PC-3 (cell line): ENCODE data around the gene ARNT2. TPM values are rescaled to one million over a fixed set of nuclear protein-coding genes. Genes with fewer than 3 reads are reported as not detected.
"Not testable (repeated sequence)": the region's sequence is repeated elsewhere in the genome, so short reads cannot be mapped to it uniquely, and the experiment has no call there.

Experiments
- ATAC-seq: fragments of 200-7000 bp; cut with Tn5 transposase; 2 replicates; pipeline ENCODE4 v1.9.1; 2020; ENCODE audit warnings: mild to moderate bottlenecking, moderate library complexity
- BruUV-seq: library from RNA; stranded (reverse); fragments of 400-500 nt; replicated peaks from 2 replicates; lab custom pipeline; 2021; lab: Mats Ljungman, UMichigan
- CTCF ChIA-PET: fragments of 300-600 bp; sonication (Branson Sonifier 250); formaldehyde crosslinking; loops from one replicate; lab custom pipeline; 2022; ENCODE audit warnings: antibody characterized with exemption; lab: Charles Lee
- POLR2A ChIA-PET: fragments of 300-600 bp; sonication (Branson Sonifier 250); formaldehyde crosslinking; loops from one replicate; lab custom pipeline; 2022; ENCODE audit warnings: antibody characterized with exemption; ENCODE audit not compliant: unreplicated experiment; lab: Charles Lee
- DNase-seq: peaks from one replicate; pipeline ENCODE4 v3.0.0-alpha.2; 2015
- H2AFZ ChIP-seq: fragments of 300-600 bp; sonication (generic); 2 replicates; pipeline ENCODE4 v1.6.0; 2016; ENCODE audit warnings: antibody characterized with exemption, low read length
- H3F3A ChIP-seq: fragments of 300-600 bp; sonication (generic); one replicate; pipeline ENCODE4 v1.6.0; 2017; ENCODE audit warnings: antibody characterized with exemption, low read length, control low read depth, mild to moderate bottlenecking; ENCODE audit not compliant: unreplicated experiment
- H3K27ac ChIP-seq: fragments of 300-600 bp; sonication (generic); 2 replicates; pipeline ENCODE4 v1.5.1; 2016; ENCODE audit warnings: mild to moderate bottlenecking, low read length
- H3K27me3 ChIP-seq: fragments of 300-600 bp; sonication (generic); 2 replicates; pipeline ENCODE4 v1.6.1; 2016; ENCODE audit warnings: low read length, mixed read lengths
- H3K36me3 ChIP-seq: fragments of 300-600 bp; sonication (generic); 2 replicates; pipeline ENCODE4 v1.6.1; 2016; ENCODE audit warnings: low read depth, mixed run types, low read length, mixed read lengths
- H3K4me1 ChIP-seq: fragments of 300-600 bp; sonication (generic); 2 replicates; pipeline ENCODE4 v1.5.1; 2016; ENCODE audit warnings: low read length; ENCODE audit not compliant: insufficient read depth
- H3K4me2 ChIP-seq: fragments of 300-600 bp; sonication (generic); 2 replicates; pipeline ENCODE4 v1.6.0; 2016; ENCODE audit warnings: low read length
- H3K4me3 ChIP-seq: fragments of 300-600 bp; sonication (generic); 2 replicates; pipeline ENCODE4 v1.5.1; 2016; ENCODE audit warnings: mild to moderate bottlenecking, low read length, mixed read lengths
- H3K79me2 ChIP-seq: fragments of 300-600 bp; sonication (generic); 2 replicates; pipeline ENCODE4 v1.6.1; 2017; ENCODE audit warnings: low read length, mixed read lengths
- H3K9ac ChIP-seq: fragments of 300-600 bp; sonication (generic); 2 replicates; pipeline ENCODE4 v1.6.0; 2016; ENCODE audit warnings: mild to moderate bottlenecking, low read length
- H3K9me2 ChIP-seq: fragments of 300-600 bp; sonication (generic); replicated peaks from 2 replicates; pipeline ENCODE4 v1.6.1; 2016; ENCODE audit warnings: mixed run types, low read length, mixed read lengths
- H3K9me3 ChIP-seq: fragments of 300-600 bp; sonication (generic); 2 replicates; pipeline ENCODE4 v1.6.1; 2016; ENCODE audit warnings: low read length, mixed read lengths
- H4K20me1 ChIP-seq: fragments of 300-600 bp; sonication (generic); 2 replicates; pipeline ENCODE4 v1.6.1; 2016; ENCODE audit warnings: low read length, mixed read lengths
- EZH2 ChIP-seq: fragments of 300-600 bp; sonication (generic); IDR thresholded peaks from one replicate; pipeline ENCODE4 v1.6.1; 2017; ENCODE audit warnings: antibody characterized with exemption, mild to moderate bottlenecking, low read length; ENCODE audit not compliant: unreplicated experiment
- EZH2phosphoT487 ChIP-seq: fragments of 300-600 bp; sonication (generic); IDR thresholded peaks from 2 replicates; pipeline ENCODE4 v1.6.1; 2018; ENCODE audit warnings: mild to moderate bottlenecking, antibody characterized with exemption, low read length, borderline replicate concordance
- intact Hi-C: fragments of 100-400 bp; cut with micrococcal nuclease; formaldehyde crosslinking; loops from 2 replicates; pipeline ENCODE4 v1.9.0; 2023
- total RNA-seq: library from RNA; depleted of rRNA; stranded (reverse); fragments of >200 nt; gene quantifications from 2 replicates; pipeline ENCODE4 v1.2.3, GENCODE V29; 2014
- TF ChIP-seq, protein P1 (sequence below): fragments of 300-600 bp; sonication (generic); conservative IDR thresholded peaks from 2 replicates; pipeline ENCODE4 v1.5.1; 2017; ENCODE audit warnings: antibody characterized with exemption, low read depth, mild to moderate bottlenecking, low read length

Gene ARNT2
- total RNA-seq, 1 experiment from 2014 or later = 0.11 TPM

- no peaks in the 10 kb centered on the region for H3K4me1 ChIP-seq
- ChIA-PET POLR2A (no interaction called here), CTCF (no interaction called here)
- no peaks in the 10 kb centered on the region for H3K36me3 ChIP-seq
- intact Hi-C loops = no loop called here
- H3K4me3 ChIP-seq = no peak overlapping the region
- H3K4me2 ChIP-seq = no peak overlapping the region
- H4K20me1 ChIP-seq = no peaks in the 10 kb centered on the region
- DNase-seq = no peak
- no peak overlapping the region for H3K9ac ChIP-seq
- ATAC-seq = no peak
- H3K27ac ChIP-seq = no peak overlapping the region
- no peak overlapping the region for H2AFZ ChIP-seq
- no peaks in the 10 kb centered on the region for H3K9me2 ChIP-seq
- no TSS peak for BruUV-seq
- H3K79me2 ChIP-seq = no peaks in the 10 kb centered on the region
- TF ChIP-seq EZH2 (no peak), EZH2phosphoT487 (no peak)
- TF ChIP-seq, protein P1, sequence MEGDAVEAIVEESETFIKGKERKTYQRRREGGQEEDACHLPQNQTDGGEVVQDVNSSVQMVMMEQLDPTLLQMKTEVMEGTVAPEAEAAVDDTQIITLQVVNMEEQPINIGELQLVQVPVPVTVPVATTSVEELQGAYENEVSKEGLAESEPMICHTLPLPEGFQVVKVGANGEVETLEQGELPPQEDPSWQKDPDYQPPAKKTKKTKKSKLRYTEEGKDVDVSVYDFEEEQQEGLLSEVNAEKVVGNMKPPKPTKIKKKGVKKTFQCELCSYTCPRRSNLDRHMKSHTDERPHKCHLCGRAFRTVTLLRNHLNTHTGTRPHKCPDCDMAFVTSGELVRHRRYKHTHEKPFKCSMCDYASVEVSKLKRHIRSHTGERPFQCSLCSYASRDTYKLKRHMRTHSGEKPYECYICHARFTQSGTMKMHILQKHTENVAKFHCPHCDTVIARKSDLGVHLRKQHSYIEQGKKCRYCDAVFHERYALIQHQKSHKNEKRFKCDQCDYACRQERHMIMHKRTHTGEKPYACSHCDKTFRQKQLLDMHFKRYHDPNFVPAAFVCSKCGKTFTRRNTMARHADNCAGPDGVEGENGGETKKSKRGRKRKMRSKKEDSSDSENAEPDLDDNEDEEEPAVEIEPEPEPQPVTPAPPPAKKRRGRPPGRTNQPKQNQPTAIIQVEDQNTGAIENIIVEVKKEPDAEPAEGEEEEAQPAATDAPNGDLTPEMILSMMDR = no peak
- H3K27me3 ChIP-seq = peaks cover 55% of the 10 kb centered on the region
- no peaks in the 10 kb centered on the region for H3F3A ChIP-seq
- no peaks in the 10 kb centered on the region for H3K9me3 ChIP-seq
These were observed 15.9 kb upstream of the ARNT2 start for GRCh38 chr15:80388326-80388725.

DNA sequence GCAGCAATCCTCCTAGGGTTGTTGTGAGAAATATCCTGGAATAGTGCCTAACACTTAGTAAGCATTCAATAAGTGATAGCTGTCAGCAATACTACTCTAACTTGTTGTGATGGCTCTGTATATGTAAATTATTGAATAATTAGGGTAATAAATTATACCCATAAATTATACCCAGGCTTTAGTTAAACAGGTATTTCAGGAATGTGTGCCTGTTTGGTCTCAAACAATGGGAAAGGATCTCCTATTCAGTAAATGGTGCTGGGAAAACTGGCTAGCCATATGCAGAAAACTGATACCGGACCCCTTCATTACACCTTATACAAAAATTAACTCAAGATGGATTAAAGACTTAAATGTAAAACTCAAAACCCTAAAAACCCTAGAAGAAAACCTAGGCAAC is 14.8 kb upstream of the ARNT2 start:
- no peaks in the 10 kb centered on the region for H3K9me2 ChIP-seq
- H3K4me3 ChIP-seq = no peak overlapping the region
- H4K20me1 ChIP-seq = no peaks in the 10 kb centered on the region
- H2AFZ ChIP-seq = no peak overlapping the region
- CTCF ChIA-PET = interaction anchor here (0.6 kb wide), 1 partner anchor 149 kb away, joined by 3 read pairs; no protein-coding TSS in a partner anchor
- peaks cover 61% of the 10 kb centered on the region for H3K27me3 ChIP-seq
- intact Hi-C loops = no loop called here
- H3K4me2 ChIP-seq = no peak overlapping the region
- H3K4me1 ChIP-seq = no peaks in the 10 kb centered on the region
- H3K27ac ChIP-seq = no peak overlapping the region
- no peak overlapping the region for H3K9ac ChIP-seq
- TF ChIP-seq, protein P1 = no peak
- TF ChIP-seq EZH2 (no peak), EZH2phosphoT487 (no peak)
- BruUV-seq = no TSS peak
- no peaks in the 10 kb centered on the region for H3K9me3 ChIP-seq
- no peaks in the 10 kb centered on the region for H3F3A ChIP-seq
- POLR2A ChIA-PET = no interaction called here
- no peaks in the 10 kb centered on the region for H3K36me3 ChIP-seq
- no peaks in the 10 kb centered on the region for H3K79me2 ChIP-seq
- DNase-seq (no peak), ATAC-seq (no peak)

DNA sequence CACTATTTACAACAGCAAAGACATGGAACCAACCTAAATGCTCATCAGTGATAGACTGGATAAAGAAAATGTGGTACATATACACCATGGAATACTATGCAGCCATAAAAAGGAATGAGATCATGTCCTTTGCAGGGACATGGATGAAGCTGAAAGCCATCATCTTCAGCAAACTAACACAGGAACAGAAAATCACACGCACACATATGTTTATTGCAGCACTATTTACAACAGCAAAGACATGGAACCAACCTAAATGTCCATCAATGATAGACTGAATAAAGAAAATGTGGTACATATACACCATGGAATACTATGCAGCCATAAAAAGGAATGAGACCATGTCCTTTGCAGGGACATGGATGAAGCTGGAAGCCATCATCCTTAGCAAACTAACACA is 13.2 kb upstream of the ARNT2 start:
- POLR2A ChIA-PET, H3K9me2 ChIP-seq, DNase-seq, H3F3A ChIP-seq, H3K36me3 ChIP-seq, ATAC-seq, H3K4me3 ChIP-seq, H3K4me2 ChIP-seq, H4K20me1 ChIP-seq, H2AFZ ChIP-seq, CTCF ChIA-PET, H3K9ac ChIP-seq, intact Hi-C loops, H3K79me2 ChIP-seq, H3K9me3 ChIP-seq, BruUV-seq, H3K27ac ChIP-seq, H3K4me1 ChIP-seq: not testable (repeated sequence)
- H3K27me3 ChIP-seq = peaks cover 65% of the 10 kb centered on the region
